Raji (cell line): ENCODE results near the gene FAM184B.
A peak's percentile ranks its signal among the peaks of the same experiment; 100 is the strongest.

Experiments
- POLR2A ChIP-seq: IDR thresholded peaks from 2 replicates; pipeline ENCODE4 v1.6.1; 2011; ENCODE audit warnings: low read depth, low read length, control low read depth; ENCODE audit not compliant: insufficient read depth

Gene FAM184B

GRCh38 chr4:17646693-17647092 lies 134.7 kb downstream of the FAM184B start:
- TF ChIP-seq POLR2A = no peak

DNA sequence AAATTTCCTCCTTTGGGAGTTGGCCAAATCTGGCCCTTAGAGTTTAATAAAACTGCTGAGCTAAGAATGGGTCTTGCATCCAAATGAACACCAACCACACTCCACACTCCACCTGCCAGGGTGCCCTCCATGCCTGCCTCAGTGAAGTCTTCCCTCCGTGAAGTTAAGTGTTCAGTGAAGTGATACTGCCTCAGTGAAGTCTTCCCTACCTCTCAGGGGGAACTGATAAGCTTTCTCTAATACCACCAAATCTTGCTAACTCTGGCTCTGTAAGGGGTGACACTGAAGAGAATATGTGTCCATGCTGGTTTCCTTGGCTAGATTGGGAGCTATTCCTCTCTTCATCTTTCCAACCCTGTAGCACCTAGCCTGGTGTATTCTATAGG lies 139.0 kb downstream of the FAM184B start:
- no peak for TF ChIP-seq POLR2A

GRCh38 chr4:17639136-17639535 lies 142.3 kb downstream of the FAM184B start:
- TF ChIP-seq POLR2A = no peak

GRCh38 chr4:17636696-17637622 lies 144.5 kb downstream of the FAM184B start:
- no peak for TF ChIP-seq POLR2A

DNA sequence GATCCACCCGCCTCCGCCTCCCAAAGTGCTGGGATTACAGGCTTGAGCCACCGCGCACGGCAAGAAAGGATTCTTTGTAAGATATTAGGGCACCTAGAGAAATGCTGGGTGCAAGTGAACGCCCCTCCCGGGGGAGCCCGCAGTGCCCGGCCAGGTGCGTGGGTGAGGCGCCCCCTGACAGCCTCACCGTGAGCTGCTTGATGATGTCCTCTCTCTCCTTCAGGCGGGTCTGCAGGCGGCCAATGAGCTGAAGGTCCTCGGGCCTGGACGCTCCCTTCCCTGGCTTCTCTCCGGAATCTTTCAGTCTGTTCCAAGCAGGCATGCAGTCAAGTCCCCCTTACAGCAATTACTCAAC lies 145.1 kb downstream of the FAM184B start:
- no peak for TF ChIP-seq POLR2A

DNA sequence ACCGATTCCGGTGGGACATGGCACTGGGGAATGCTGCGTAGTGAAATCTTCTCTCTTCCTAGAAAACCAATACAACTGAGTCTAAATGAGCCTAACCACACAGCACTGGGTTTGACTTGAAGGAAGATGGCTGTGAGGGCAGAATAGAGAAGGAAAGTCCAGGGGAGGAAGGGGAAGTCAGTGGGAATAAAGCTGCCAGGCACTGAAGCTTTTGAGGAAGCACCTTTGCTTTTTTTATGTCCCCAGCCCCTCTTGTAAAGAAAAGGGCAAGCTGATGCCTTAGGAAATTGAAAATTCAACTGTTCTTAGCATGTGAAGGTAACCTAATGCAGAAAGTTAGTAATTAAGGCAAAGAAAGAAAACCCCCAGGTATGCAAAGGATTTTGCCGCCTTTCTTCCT lies 146.4 kb downstream of the FAM184B start:
- TF ChIP-seq POLR2A = no peak

- TF ChIP-seq POLR2A = no peak
Measured at GRCh38 chr4:17633600-17633999, 147.8 kb downstream of the FAM184B start.

- no peak for TF ChIP-seq POLR2A
Measured at GRCh38 chr4:17630228-17630627, 151.2 kb downstream of the FAM184B start.

DNA sequence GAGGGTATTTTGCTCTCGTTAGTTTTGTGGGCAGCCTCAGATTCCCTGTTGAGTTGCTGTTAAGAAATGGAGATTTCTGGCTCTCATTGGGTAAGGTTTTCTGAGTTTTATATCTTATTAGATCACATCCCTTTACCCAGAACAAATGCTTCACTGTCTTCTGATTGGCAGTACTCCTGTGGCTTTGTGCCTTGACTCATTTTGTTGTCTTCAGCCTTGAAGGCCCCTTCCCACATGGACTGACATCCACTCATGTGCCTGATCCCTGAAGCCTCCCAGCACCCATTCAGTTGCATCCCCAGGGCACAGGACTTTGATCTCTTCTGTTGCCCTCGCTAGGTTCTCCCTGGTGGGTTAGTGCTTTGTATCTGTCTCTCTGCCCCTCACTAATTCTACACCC lies 156.6 kb downstream of the FAM184B start:
- no peak for TF ChIP-seq POLR2A

GRCh38 chr4:17623451-17624001 lies 157.9 kb downstream of the FAM184B start:
- no peak for TF ChIP-seq POLR2A

DNA sequence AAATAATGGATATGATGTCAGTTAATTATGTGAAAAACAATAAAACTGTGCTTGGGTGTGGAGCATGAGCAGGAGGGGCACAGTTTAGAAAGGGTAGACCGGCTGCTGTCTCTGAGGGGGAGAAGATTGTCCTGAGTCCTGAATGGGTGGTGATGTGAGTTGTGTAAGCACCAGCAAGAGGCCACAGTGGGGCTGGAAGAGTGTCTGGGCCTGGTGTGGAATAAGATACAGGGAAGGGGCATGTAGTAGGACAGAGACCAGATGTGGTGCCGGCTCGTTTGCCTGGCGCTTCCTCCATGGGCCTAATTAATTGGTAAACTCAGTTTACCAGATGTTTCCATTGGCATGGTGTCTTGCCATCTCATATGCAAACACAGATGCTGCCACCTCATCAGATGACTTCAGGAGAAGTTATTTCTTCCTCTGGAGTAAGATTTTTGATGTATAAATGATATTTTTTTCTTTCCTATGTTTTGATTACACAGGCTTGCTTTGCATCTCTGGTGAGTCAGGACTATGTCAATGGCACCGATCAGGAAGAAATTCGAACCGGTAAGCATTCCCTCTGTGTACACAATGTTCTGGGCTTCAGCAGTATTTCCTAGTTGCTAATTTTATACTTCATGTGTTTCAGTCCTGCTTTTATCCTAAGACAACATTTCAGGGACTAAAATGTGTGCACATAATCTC lies 161.9 kb downstream of the FAM184B start:
- no peak for TF ChIP-seq POLR2A

DNA sequence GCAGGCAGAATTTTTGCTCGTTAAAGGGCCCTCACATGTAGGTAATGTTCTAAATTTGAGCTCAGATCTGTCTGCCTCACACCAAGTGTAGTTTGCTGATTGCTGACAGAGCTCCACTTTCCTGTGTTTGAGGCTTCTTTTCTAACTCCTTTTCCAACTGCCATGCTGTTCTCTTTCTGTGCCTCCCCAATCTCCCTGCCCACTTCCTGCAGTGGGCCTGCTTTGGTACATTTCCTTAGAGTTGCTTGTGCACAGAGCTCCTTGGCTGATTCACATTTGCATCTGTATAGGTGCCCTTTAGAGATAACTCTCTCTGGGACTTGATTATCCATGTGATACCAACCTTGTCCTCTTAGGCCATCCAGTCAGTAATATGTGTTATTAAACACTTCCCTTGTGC lies 162.5 kb downstream of the FAM184B start:
- TF ChIP-seq POLR2A = no peak

DNA sequence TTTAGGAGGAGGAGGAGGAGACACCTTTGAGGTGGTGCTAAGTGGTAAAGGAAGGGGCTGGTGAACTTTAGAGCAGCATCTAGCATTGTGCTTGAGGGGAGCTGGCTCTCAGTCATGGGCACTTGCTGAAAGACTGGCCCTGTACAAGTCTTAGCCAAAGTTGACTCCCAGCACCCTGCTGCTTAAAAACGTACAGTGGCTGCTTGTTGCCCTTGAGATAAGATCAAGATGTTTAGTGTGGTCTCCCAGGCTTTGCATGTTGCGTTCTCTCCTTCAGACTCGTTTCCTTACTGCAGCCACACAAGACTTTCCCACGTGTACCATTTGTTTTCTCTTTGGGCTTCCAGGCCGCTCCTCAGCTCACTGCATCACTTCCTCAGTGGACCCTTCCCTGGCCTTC lies 165.1 kb downstream of the FAM184B start:
- TF ChIP-seq POLR2A = no peak

DNA sequence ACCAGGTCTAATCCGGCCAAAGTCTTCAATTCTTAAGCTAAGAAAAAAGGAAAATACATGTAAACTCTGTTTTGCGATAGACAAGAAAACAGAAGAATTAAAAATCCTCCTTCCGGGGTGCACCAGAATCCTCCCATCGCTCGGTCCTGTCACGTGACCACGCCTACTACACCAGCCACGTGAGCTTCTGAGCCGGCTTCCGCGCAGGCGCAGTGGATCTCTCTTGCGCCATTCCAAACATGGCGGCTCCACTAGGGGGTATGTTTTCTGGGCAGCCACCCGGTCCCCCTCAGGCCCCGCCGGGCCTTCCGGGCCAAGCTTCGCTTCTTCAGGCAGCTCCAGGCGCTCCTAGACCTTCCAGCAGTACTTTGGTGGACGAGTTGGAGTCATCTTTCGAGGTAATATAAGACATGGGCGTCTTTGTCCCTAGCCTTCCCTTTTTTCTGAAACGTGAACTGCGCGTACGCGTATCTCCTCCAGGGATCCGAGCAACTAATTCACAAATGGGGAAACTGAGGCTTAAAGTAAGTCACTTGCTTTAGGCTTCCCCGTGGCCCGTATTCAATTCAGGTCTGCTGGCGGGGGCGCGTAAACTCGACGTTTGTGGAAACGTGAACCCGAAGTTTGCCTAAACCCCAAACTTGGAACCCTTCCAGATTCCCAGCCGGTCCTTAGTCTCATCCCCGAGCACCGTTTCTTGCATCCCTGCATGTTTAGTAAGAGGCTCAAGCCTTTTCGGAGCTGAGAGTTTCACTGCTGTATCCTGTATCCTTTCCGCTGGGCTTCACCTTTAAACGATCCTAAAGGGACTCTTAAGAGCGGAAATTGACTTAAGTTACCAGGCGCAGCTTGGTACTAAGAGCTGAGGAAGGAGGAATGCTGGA lies 166.8 kb downstream of the FAM184B start, which contains the start of gene MED28:
Gene MED28 (plus strand): TSS at position 226 of the 884 bp plus-strand sequence. CDS start 14 bp downstream, at position 240.
- TF ChIP-seq POLR2A = peak; percentile 89
